CD4-positive, alpha-beta T cell treated with Interleukin-12 subunit alpha and Interleukin-12 subunit beta, for 1 hour (primary cell): ENCODE results near the gene CFAP97.
"Not testable (repeated sequence)": the region's sequence is repeated elsewhere in the genome, so short reads cannot be mapped to it uniquely, and the experiment has no call there.

Experiments
- DNase-seq: peaks from one replicate; pipeline ENCODE4 v3.0.0-alpha.2; 2020

Gene CFAP97

DNA sequence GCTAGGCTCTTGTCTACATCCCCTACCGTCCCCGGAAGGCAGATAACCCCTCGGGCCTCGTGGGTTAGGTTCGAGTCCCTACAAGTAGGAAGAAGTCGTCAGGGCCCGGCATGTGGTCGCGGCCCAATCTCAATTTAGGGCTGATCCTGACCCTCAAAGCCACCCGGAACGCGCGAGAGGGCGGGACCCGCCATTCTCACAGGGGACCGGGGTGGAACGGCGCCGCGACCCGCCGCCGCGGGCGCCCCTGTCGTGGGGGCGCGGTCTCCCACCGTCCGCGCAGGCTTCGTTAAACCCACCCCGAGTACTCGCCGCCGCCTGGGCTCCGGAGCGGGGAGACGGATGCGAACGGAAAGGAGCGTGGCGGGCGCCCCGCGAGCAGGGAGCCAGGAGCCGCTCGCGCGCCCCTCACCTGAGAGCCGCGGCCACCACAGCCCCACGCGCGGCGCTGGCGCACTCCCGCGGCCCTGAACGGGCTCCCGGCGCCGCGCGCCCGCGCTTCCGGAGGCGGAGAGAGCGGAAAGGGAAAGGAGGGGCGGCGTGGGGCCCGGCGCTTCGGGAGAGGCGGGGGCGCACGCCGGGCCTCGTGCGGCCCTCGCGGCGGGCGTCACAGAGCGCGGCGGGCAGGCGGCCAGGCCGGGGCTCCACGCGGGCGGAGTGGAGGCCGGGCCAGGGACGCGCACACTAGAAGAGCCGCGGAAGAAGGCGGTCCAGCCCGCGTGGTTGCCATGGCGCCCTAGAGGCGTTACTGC is at the start of gene CFAP97:
Gene CFAP97 (minus strand): TSS at position 515 of the 752 bp plus-strand sequence. CDS start 12,804 bp downstream, outside the sequence.
- DNase-seq, result peak; percentile 90

DNA sequence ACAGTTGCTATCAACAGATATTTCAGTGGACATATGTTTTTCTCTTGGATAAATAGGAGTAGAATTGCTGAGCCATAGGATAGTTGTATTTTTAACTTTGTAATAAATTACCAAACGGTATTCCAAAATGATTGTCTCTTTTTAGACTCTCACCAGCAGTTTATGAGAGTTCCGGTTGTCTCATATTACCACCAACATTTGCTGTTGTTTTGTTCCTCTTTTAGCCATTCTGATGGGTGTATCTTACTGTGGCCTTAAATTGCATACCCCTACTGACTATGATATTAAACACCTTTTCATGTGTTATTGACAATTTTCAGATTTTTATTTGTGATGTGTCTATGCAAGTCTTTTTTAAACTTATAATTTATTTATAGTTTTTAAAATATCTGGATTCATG is 45.3 kb upstream of the CFAP97 start:
- no peak for DNase-seq

DNA sequence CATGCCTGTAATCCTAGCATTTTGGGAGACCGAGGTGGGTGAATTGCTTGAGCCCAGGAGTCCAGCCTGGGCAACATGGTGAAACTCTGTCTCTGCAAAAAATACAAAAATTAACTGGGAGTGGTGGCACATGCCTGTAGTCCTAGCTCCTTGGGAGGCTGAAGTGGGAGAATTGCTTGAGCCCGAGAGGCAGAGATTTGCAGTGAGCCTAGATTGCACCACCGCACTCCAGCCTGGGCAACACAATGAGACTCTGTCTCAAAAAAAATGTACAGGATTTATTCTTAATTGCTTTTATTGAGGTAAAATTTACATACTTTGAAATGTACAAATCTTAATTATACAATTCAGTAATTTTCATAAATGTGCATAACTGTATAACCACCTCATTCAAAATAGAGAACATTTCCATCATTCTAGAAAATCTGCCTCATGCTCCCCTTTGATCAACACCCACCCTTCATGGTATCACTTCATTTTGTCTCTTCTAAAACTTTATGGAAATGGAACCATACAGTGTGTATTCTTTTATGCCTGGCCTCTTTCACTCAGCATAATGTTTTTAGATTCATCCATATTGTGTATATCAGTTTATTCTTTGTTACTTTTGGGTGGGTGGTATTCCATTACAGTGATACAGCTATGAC is 44.7 kb upstream of the CFAP97 start:
- no peak for DNase-seq

DNA sequence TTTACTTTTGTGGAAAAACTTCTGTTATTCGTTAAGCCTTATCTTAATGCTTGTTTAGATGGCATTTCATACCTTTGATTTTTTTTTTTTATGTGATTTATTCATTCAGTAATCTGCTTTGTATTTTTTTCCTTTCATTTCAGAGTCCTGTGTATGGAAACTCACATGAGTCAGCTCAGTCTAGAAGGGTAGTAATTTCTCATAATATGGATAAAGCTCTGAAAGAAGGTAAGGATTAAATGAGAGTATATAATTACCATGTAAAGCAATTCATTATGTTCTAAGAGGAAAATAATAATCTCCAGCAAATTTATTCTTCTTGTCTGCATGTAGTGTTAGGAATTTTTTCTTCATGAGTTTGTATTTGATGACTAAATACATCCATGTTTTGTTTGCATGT is 43.4 kb upstream of the CFAP97 start:
- DNase-seq, result no peak

DNA sequence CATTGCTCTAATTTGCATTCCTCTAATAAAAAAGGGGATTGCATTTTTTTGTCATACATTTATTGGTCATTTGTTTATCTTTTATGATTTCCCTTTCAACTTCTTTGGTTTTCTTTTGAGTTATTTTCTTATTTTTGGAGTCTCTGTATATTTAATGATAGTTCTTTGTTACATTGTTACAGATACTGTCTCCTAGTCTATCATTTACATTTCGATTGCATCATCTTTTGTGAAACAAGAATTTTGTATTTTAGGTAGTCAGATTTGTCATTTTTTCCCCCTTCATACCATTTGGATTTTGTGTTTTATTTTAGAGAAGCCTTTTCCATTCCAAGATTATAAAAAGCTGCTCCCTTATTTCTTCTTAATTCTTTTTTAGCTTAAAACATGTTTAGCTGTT is 42.7 kb upstream of the CFAP97 start:
- DNase-seq, result no peak

DNA sequence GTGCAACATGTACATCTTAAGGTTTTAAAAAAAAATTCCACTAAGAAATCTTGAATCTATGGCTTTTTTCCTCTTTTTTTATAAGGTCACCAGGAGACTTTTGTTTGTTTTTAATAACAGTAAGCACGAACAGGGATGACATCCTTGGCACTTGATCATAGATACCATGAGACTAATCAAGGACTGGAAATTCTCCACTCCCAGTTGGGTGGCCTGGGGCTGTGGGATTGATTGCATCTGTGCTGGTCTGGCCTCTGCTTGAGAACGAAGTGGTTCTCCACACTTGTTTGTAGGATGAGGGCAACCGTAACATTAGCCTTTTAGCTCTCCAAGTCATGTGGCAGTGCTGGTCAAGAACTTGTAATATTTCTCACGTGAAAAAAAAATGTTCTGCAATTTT is 41.0 kb upstream of the CFAP97 start:
- DNase-seq, result no peak

DNA sequence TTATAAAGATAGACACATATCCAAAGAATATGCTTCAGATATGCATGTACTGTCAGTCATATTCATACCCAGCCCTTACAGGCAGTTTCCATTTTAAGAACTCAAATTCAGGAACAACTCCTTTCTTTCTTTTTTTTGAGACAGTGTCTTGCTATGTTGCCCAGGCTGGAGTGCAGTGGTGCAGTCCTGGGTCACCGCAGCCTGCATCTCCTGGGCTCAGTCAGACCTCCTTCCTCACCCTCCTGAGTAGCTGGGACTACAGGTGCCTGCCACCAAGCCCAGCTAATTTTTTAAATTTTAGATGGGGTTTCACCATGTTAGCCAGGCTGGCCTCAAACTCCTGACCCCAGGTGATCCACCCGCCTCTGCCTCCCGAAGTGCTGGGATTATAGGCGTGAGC is 40.1 kb upstream of the CFAP97 start:
- no peak for DNase-seq

DNA sequence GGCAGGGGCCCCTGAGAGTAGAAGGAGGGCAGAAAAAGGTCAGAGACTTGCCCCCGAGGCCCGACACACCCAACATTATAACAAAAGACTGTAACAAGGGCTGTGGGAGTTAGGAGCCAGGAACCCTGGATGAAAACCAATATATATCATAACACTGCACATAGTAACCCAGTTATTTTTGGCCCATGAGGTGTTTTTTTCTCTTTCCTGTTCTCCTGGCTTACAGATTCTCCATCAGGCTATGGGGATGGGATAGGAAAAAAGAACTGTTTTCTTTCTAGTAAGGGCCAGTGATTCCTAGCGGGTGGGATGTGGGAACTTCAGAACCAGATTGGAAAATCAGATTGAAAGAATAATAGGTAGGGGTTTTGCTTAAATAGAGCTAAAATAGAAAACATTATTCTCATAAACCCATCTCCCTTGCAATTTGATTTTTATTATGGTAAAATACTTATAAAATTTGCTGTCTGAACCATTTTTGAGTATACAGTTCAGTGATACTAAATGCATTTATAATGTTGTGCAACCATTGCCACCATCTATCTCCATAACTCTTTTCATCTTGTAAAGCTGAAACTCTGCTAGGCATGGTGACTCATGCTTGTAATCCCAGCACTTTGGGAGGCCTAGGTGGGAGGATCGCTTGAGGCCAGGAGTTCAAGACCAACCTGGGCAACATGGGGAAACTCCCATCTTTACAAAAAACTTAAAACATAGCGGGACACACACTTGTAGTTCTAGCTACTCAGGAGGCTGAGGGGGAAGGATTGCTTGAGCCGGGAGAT is 39.1 kb upstream of the CFAP97 start:
- DNase-seq, result no peak

DNA sequence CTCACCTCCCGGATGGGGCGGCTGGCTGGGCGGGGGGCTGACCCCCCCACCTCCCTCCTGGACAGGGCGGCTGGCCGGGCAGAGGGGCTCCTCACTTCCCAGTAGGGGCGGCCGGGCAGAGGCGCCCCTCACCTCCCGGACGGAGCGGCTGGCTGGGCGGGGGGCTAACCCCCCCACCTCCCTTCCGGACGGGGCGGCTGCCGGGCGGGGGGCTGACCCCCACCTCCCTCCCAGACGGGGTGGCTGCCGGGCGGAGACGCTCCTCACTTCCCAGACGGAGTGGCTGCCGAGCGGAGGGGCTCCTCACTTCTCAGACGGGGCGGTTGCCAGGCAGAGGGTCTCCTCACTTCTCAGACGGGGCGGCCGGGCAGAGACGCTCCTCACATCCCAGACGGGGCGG is 36.7 kb upstream of the CFAP97 start:
- DNase-seq, result not testable (repeated sequence)

DNA sequence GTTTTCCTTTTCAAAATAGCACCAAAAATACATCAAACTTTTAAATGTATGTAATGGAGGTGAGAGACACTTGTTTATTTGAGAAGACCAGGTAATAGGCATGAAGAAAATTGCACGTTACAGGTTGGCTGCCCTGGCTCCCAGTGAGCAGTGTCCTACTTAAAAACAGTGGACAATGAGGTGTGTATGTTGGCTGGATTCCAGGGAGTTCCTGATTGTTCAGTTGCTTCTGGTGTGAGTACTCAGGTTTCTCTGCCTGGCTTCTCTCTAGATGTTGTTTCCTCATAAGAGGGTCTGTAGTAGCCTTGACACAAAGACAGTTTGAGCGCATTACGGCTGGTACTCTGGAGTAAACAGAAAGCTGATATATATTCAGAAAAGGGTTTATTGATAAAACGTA is 35.0 kb upstream of the CFAP97 start:
- no peak for DNase-seq

DNA sequence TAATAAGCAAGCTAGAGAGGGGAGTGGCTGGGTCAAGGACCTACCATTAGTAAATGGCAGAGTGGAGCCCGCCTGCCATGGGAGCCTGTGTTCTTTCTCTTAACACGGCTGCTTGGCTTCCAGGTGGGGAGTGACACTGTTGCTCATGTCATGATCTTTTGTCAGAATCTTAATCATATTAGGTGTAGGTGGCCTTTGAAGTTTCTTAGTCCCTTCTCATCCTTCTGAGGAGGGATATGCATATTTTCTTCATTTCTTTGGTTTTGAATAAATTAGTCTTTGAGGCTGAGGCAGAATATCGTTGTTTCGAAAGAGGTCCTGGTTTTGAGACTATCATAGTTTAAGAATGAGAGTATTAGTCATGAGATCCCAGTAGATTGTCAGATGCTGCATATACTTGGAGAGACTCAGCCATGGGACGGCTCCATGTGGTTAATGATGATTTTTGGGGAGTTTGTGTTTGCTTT is 34.4 kb upstream of the CFAP97 start:
- no peak for DNase-seq

DNA sequence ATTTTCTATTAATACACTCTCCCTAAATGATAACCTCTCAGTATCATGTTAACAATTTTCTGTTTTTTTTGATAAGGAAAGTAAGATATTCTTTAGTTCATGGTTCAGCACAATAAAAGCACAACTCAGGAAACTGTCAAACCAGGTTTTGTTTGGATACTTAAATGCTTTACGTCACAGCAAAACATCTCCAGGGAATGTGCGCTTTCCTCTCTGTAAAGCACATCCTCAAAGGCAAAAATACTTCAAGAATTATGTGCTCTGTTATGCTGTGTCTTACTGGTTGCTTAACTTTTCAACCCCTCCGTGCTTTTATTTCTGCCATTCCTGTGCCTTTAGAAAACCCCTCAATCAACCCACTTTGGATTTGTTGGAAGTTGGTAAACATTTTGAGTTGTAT is 33.4 kb upstream of the CFAP97 start:
- no peak for DNase-seq

DNA sequence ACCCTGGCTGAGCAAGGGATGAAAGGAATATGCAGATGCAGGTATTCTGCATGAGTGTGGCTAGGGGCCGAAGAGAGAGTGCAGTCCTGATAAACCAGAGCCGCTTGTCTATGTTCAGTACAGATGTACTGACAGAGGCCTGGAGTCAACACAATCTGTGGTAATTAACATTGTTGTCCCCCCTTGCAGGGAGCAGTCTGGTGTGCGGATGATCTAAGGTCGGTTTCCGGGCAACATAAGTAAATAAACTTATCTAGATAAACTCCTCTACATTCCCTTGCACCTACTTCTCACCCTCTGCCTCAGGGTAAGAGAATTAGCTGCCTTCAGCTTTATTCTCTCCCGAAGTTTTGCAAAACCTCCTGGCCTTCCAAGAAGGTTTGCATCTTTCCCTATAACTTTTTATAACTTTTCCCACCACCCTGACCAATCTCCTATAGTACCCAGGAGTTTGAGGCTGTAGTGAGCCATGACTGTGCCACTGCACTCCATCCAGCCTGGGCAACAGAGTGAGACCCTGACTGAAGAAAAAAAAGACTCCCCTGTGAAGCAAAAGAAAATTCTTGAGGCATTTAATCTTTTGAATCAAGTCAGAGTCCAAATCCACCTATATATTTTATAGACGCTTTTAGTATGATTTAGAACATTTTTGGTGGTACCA is 32.2 kb upstream of the CFAP97 start:
- no peak for DNase-seq

DNA sequence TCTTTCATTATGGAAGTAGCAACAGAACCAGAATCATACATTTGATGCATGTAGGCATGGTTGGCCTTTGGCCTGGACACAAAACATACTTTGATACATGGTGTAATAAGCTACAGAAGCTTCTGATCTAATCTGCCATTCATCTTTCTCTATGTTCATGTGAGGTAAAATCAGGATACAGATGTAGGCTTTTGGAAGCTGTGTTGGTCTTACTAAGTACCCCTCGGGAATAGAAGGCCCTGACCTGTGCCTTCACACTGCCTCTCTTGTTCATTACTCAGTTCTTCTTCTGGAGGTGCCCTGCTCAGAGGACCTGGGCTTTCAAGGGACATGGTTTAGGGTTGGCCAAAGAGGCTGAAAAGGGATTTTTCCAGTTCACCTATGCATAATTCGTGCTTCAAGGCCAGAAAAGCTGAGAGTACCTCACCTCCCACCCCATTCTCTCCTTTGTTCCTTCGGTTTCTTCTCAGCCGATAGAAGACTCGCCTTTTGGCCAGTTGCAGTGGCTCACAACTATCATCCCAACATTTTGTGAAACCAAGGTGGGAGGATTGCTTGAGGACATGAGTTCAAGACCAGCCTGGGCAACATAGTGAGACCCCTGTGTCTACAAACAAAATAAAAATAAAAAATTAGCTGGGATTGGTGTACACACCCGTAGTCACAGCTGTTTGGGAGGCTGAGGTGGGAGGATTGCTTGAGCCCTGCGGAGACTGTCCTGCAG is 31.5 kb upstream of the CFAP97 start:
- no peak for DNase-seq

DNA sequence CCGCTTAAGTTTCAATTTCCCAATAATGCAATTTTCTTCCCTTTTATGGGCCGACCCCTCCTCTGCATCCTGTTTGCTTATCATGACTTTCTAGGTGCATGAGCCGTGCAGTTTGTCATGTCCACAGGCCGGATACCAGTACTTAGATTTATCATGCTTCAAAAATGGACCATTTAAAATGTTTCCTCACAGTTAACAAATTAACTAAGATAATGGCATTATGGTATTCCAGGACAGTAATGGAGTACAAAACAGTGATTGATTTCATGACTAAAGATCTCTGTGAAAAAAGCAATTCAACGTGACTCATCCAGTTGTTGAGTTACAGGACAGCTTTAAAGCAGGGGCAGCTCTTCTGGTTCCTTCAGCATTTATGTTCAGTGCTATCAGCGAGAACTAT is 28.6 kb upstream of the CFAP97 start:
- DNase-seq, result no peak

DNA sequence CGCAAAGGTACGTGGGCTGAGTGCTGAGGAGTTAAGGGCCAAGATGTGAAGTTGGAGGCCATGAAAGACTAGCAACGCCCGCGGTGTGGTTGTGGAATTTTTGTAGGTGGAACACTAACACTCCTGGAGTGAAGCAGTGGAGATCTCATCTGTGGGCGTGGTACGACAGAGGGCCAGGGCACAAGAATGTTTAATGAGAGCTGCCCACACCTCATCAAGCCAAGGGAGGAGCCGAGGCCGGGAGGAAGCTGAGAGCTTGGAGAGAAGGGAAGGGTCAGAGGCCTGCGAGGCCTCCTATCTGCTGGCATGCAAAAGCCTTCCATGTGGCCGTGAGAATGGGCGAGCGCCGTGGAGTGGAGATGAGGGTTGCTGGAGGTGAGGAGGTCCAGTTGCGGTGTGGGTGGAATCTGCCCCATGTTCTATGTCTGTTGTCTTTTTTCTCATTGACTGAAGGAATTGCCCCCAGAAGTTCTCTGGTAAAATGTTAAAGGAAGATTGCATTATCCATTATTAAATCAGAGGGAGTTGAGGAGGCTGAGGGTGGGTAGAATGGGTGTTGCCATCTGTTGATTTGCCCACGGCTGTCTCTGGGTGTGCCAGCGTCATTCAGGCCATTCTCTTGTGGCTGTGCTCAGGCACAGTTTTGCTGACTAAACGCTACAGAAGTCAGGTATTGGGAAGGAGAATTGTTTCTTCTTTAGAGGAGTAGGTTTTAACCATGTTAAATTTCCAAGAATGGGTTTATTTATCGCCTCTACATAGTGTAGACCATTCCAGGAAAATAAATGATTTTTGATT is 25.4 kb upstream of the CFAP97 start:
- no peak for DNase-seq

DNA sequence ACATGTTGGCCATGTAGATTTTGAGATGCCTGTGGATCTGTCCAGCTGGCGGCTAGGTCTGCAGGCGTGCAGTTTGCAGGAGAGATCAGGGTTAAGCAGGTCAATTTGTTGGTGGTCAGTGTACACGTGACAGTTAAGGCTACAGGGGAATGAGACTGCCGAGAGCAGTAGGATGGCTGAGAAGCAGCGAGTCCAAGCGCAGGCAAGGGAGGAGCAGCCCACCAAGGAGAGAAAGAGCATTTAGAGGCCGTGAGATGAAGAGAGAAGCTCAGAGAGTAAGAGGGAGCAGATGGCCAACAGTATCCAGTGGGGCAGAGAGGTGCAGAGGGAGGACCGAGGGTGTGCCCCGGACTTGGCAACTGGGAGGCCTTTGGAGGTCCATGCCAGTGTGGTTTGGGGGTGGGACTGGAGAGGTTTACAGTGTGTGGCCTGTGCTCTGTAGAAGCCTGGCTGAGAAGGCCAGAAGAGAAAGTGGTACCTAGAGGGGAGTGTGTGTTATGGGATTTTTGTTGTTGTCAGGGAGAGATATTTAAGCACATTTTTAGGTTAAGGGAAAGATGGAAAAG is 24.0 kb upstream of the CFAP97 start:
- no peak for DNase-seq

DNA sequence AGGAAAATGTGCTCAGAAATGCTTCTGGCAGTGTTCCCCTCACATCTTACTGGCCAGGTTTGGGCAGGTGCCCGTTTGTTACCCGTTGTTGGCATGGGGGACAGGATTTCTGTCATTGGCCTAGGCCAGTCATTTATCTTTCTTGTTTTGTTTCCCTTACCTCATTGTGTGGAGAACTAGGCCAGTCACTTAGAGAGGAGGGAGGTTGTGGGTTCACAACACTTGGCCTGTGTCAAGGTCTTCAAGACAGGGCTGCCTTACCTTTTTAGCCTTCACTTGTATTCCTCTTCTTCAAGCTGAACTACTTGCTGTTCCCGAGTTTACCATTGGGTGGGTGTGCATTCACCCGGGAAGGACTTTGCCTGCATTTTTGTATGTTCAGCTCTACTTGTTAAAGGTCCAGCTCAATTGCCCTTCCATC is 23.3 kb upstream of the CFAP97 start:
- DNase-seq, result no peak

DNA sequence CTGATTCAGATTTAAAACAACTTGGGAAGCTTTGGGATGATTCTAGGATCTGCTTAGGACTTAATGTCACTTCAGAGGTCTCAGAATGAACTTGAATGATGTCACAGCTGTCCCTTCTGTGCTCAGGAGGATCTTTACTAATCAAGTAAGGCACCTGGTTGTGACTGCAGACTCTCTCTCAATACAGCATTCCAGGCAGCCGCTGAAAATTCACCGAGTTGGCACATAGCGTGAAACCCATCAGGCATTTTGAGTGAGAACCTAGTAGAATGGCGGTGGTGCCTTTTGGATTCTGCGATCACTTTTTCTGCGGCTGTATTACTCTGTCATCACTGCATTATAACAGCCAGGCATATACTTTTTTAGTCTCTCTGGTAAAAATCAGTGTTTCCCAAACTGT is 22.1 kb upstream of the CFAP97 start:
- no peak for DNase-seq

DNA sequence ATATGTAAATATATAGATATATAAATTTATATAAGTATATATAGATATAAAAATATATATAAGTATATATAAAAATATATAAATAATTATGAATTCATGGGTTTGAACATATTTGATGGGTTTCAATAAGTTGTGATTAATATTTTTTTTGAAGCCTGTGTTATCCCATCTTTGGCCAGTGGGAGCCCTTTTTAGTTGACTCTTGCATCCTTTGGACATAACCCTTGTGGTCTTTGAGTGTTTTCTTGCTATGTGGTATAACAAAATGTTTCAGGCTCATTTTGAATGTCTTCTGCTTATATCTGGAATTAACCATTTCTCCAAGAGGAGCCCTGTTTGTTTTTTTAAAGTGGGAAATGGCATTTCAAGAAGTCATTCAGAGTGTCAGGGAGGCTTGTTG is 20.8 kb upstream of the CFAP97 start:
- DNase-seq, result no peak

DNA sequence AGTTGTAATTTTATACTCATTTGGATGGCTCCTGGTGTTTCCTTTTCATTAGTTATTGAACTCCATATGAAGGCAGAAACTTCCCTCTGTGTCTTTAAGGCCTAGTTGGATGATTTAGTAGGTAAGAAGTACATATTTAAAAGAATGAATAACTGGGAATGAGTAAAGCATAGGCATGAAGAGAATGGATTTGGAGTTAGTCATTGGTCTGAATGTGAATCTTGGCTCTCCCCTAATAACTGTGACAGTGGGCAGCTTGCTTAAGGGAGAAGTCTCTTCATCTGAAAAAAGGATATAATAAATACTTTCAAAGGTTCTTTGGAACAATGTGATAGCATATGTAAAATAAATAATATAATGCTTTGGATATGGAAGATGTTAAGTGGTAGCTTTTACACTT is 18.8 kb upstream of the CFAP97 start:
- DNase-seq, result no peak
